Measurements from ENCODE around the gene ZNF629.

GRCh38 chr16:30757316-30757715, 29.7 kb downstream of the ZNF629 start:
- TF ChIP-seq, protein P1, sequence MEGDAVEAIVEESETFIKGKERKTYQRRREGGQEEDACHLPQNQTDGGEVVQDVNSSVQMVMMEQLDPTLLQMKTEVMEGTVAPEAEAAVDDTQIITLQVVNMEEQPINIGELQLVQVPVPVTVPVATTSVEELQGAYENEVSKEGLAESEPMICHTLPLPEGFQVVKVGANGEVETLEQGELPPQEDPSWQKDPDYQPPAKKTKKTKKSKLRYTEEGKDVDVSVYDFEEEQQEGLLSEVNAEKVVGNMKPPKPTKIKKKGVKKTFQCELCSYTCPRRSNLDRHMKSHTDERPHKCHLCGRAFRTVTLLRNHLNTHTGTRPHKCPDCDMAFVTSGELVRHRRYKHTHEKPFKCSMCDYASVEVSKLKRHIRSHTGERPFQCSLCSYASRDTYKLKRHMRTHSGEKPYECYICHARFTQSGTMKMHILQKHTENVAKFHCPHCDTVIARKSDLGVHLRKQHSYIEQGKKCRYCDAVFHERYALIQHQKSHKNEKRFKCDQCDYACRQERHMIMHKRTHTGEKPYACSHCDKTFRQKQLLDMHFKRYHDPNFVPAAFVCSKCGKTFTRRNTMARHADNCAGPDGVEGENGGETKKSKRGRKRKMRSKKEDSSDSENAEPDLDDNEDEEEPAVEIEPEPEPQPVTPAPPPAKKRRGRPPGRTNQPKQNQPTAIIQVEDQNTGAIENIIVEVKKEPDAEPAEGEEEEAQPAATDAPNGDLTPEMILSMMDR (IDR thresholded peaks at IDR 0.05; ENCODE audit: low read length), result no peak
- TF ChIP-seq EZH2 (optimal IDR thresholded peaks at IDR 0.05; ENCODE audit: low read depth, low read length), result no peak
